ENCODE measurements around the gene SIN3A. TPM values are rescaled to one million over a fixed set of nuclear protein-coding genes. Genes with fewer than 3 reads are reported as not detected.

The SIN3A gene
- total and polyA plus RNA-seq, 2 experiments from 2014 or later = 19.2 to 41.1 TPM

- no peak for DNase-seq (ENCODE audit: low read depth in 1 of 2, low spot score in 1 of 2)
- no peak for TF ChIP-seq CTCF (IDR thresholded peaks at IDR 0.05; ENCODE audit: low read depth, low read length)
Measured at GRCh38 chr15:75321711-75322110, 129.8 kb downstream of the SIN3A start.

More at GRCh38 chr15:75321711-75322110, 129.8 kb downstream of the SIN3A start:
- H3K27ac ChIP-seq = no peak overlapping the region
- no peak overlapping the region for H3K4me3 ChIP-seq
- no peaks in the 10 kb centered on the region for H3K36me3 ChIP-seq
- H3K4me1 ChIP-seq (ENCODE audit: low read depth) = no peaks in the 10 kb centered on the region
- H3K27me3 ChIP-seq = no peaks in the 10 kb centered on the region
- no peaks in the 10 kb centered on the region for H3K9me3 ChIP-seq (ENCODE audit: low read depth)

Other genes with a start within 250 kb of the SIN3A start
- 28.9 and 35.1 TPM in 2 replicates for gene C15orf39, start 249.8 kb downstream of the SIN3A start, total RNA-seq
- gene C15orf39, start 249.8 kb downstream of the SIN3A start, polyA plus RNA-seq = 8.6 and 12.8 TPM in 2 replicates
- 0.07 and 0.09 TPM in 2 replicates for gene GOLGA6C, start 193.4 kb downstream of the SIN3A start, total RNA-seq
- gene GOLGA6C, start 193.4 kb downstream of the SIN3A start, polyA plus RNA-seq = not detected in 2 replicates
- gene GOLGA6D, start 168.9 kb downstream of the SIN3A start, total RNA-seq = 0.06 and 0.28 TPM in 2 replicates
- 0.29 TPM in 1 of 2 replicates, not detected in the other for gene GOLGA6D, start 168.9 kb downstream of the SIN3A start, polyA plus RNA-seq
- gene COMMD4, start 115.6 kb downstream of the SIN3A start, total RNA-seq = 66.3 and 94.3 TPM in 2 replicates
- gene COMMD4, start 115.6 kb downstream of the SIN3A start, polyA plus RNA-seq = 62.2 and 98.8 TPM in 2 replicates
- gene NEIL1, start 104.7 kb downstream of the SIN3A start, total RNA-seq = 35.7 and 71.2 TPM in 2 replicates
- gene NEIL1, start 104.7 kb downstream of the SIN3A start, polyA plus RNA-seq = 42.2 and 70.6 TPM in 2 replicates
- gene MAN2C1, start 83.1 kb downstream of the SIN3A start, total RNA-seq = 114 and 244 TPM in 2 replicates
- 157 and 169 TPM in 2 replicates for gene MAN2C1, start 83.1 kb downstream of the SIN3A start, polyA plus RNA-seq
- gene PTPN9, start 127.6 kb upstream of the SIN3A start, total RNA-seq = 24.3 and 26.7 TPM in 2 replicates
- 29.2 and 37.3 TPM in 2 replicates for gene PTPN9, start 127.6 kb upstream of the SIN3A start, polyA plus RNA-seq
- gene SNUPN, start 174.0 kb upstream of the SIN3A start, total RNA-seq = 16.8 and 20.2 TPM in 2 replicates
- gene SNUPN, start 174.0 kb upstream of the SIN3A start, polyA plus RNA-seq = 28.0 and 29.4 TPM in 2 replicates
- gene IMP3, start 188.5 kb upstream of the SIN3A start, total RNA-seq = 116 and 130 TPM in 2 replicates
- gene IMP3, start 188.5 kb upstream of the SIN3A start, polyA plus RNA-seq = 83.9 and 105 TPM in 2 replicates
- 14.0 and 17.1 TPM in 2 replicates for gene SNX33, start 196.2 kb upstream of the SIN3A start, total RNA-seq
- gene SNX33, start 196.2 kb upstream of the SIN3A start, polyA plus RNA-seq = 9.5 and 12.5 TPM in 2 replicates